CD4-positive, alpha-beta T cell treated with Interleukin-21 for 1 hour (primary cell): ENCODE data around the gene LRRN3.

Experiments
- DNase-seq: peaks from one replicate; pipeline ENCODE4 v3.0.0-alpha.2; 2020

LRRN3 gene

DNA sequence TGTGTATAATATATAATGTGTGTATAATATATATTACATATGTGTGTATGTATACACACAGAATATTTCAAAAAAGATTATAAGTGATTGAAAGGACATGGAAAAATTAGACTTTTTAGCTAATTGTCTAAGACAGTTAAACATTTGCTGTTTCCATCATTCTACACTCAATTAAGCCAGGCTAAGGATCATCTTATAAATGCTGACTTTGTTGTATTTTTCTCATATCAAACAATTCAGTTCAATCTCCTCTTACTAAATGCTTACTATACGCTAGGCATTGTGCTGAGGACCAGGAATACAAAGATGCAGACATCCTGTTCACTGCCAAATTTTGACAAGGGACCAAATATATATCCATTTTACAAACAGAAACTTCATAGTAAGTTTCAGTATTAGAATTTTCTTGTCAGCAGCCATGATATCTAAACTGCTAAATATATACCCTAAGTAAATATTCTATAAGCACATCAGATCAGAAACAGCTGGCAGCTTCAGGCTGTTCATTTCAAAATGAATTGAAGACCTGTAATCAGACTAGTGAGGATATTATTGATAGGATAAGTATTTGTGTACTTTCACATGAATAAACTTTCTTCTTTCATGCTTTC is 10.3 kb upstream of the LRRN3 start:
- no peak for DNase-seq

DNA sequence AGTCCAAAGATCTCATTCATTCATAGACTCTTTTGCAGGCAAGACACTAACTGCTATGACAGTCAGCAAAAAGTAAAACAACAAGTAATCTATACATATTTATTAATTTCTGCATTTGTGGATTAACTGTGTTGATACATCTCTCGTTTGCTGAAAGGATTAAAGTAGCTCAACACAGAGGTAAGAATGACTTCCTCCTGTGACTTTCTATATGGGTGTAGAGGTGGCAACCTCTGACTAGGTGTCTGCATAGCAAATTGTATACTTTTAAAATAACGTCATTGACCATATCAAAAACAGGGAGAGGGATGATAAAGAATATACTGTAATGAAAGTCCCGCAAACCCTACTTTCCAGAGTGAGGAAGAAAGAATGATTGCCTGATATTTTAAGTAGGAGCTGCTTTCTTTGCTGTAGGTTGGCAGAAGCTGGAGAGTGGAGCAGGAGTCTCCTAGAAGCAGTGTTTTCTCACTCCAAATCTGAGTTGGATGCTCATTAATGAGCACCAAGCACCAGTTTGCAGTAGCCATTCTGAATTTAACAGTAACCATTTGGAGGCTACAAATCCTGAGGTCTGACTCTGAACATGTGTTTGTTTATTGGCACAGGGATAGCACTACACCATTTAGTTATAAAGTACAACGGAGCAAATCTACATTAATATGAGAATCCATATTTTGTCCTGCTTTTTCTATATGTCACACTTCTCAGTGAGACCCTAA is 9.2 kb upstream of the LRRN3 start:
- DNase-seq = no peak

DNA sequence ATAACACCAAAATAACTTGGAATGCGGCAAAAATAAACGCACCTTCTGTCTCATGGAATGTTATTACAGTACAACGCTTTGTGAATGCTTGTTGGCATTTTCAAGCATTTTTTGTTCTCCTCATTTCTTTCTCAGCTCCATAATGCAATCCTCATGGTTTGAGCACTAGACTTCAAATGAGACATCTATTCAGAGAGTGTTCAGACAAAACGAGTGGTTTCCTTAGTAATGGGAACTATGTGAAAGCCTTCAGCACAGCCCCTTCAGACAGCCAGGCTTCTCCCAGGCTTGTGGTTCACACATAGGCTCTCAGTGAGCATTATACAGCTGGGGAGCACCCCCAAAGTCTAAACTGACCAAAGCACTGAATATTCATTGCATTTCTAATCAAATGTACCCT is 8.6 kb upstream of the LRRN3 start:
- DNase-seq = no peak

DNA sequence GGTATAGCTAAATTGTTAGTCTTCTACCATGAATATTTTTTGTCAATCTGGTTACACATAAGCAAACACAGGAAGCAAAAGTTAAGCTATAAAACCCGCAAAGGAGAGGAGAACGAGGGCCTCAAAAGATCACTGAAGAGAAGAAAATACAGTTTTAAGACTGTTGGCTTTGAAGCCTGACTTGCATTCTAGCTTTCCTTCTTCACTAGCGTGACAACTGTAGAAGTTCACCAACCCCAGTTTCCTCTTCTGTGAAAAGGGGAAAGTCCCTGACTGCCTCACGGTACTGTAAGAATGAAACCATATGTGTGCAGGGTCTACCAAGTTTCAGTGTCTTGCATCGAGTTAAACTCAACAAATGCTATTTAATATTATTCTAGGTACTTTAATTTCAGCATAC is 7.5 kb upstream of the LRRN3 start:
- DNase-seq = peak; percentile 73

DNA sequence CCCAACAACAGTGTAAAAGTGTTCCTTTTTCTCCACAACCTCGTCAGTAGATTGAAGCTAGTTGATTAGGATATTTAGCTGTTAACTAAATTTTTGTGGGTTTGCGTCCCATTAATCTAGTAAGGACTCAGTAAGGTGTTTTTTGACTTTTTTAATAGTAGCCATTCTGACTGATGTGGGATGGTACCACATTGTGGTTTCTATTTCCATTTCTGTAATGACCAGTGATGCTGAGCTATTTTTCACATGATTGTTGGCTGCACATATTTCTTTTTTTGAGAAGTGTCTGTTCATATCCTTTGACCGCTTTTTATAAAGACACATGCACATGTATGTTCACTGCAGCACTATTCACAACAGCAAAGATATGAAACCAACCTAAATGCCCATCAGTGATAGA is 5.6 kb upstream of the LRRN3 start:
- no peak for DNase-seq

DNA sequence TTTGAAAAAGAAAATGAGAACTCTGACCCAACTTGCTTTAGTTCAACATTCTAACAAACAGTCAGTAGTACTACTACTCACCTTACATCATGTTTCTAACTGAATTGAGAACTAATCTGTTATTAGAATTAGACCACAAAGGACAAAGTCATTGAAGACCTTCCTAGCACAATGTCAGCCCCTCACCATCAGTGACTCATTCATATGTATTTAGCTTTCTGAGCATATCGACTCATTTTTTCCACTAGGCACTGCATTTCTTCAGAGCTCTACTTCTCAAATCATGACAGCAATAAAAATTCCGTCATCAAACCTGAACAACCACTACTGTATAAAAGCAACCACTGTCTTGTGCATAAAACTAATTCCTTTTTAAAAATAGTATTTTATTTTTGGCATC is 4.4 kb upstream of the LRRN3 start:
- no peak for DNase-seq

DNA sequence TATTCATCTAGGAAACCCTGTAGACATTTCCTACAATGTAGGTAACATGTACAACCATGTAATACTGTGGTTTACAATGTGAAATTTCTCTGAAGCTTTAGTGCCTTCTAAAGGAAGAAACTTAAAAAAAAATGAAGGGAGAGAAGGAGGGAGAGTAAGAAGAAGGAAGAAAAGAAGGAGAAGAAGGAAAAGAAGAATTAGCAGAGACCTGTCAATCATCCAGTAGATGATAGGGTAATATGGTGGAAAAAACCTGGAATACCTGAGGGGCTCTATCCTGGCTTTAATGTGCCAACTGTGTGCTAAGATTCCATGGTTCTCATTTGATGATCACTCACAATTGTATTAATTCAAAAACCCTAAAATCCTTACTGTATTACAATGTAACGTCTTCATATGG is 2.6 kb upstream of the LRRN3 start:
- DNase-seq = no peak

DNA sequence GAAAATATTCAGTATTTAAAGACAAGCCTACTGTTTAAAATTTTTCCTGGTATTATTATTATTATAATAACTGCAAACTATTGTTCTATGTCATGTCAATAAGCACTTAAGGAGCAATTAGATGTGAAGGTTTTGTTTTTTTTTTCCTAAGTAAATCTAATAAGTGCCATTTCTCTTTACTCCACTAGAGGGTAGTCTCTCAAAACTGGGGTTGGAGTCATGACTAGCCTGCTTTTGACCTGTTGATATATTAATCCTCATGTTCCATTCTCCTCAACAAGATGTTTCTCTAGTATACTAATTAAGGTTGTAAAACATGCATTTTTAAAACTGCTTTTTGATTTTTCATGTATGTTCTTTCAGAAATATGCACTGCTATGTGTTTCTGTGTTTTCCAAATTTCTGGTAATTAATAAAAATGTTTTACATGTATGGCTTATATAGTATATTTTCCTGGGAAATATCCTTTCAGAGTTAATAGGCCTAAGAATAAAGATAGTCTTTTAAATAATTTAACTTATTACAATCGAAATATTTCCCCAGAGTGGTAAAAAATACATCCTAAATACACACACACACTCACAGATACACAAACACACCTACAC is 1.0 kb upstream of the LRRN3 start:
- DNase-seq = peak; percentile 29

DNA sequence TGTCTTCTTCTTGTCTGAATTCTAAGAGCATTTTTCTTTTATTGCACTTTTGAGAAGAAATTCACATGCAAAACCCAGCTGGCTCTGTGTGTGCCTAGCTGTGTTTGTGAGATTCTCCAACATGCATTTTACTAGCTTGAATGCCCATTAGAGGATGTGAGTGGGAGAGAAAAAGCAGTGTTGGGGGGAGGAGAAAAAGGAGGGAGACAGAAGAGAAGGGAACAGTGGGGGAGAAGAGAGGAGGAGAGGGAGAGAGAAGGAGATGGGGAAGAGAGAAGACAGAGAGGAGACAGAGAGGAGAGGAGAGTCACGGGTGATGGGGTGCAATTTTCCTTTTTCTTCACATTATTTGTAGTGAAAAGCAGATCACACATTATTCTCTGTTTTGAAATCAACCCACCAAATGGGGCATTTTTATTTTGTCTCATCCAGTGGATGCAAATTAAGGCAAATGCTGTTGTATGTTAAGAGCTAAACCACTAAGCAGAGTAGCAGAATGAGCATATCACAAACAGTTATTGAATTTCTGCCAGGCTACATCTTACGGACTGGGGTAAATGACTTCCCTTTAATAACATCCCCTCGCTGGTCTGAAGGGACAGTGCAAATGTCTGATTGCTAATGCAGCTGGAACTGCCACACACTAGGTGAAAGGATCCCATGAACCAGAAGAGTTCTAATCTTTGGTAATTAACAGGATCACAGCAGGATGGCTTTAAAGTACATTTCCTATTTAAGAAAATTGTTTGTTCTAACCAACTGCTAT is 849 bp downstream of the LRRN3 start:
- no peak for DNase-seq

DNA sequence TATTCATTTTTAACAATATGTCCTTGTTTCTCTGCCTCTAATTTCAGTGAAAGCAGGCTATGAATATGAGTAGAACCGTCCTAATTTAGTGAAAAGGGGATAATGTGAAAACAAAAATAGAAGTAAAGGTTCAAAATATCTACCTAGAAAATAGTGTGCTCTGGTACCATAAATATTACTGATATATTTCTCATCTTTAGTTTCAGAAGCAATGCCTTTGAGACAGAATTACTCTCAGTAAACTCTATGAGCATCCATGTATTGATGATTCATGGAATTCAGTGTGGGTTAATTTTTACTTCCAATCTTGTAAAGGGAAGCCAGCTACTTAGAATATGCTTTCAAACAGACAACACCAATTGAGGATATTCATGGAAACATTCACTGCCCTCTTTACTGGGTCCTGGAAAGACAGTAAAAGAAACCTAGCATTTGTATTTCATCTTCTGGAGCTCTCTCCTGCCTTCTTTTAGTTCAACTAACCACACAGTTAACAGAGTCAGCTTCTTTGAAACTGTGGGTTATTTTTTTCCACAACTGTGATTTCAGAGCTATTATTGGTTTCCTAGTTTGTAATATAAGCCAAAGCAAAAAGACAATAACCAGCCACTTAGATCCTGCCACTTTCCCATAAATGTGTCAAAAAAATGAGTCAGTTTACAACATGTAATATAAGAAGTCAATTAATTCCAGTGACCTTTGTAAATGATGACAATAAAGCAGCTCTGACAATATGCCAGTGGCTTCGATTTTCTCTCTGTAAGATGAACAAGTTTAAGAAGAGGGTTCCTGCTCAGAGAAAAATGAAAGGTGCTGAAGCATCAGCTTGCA is 1.7 kb downstream of the LRRN3 start:
- no peak for DNase-seq

DNA sequence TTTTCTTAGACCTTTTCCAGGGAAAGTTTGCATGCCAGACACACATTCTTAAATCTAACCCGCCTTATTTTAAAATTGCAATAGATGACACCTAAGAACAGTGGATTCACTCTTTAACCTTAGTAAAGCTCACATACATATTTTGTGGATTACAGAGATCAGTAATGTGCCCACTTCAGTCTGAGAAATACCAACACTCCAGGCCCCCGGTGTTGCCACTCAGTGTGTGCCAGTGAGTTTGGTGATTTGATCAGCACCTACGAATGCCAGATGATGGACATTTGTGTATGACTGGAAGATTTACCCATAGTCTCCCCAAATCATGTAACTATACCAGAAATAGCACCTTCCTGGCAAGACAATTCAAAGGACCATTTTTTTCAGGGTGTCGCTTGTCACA is 2.6 kb downstream of the LRRN3 start:
- DNase-seq = no peak

DNA sequence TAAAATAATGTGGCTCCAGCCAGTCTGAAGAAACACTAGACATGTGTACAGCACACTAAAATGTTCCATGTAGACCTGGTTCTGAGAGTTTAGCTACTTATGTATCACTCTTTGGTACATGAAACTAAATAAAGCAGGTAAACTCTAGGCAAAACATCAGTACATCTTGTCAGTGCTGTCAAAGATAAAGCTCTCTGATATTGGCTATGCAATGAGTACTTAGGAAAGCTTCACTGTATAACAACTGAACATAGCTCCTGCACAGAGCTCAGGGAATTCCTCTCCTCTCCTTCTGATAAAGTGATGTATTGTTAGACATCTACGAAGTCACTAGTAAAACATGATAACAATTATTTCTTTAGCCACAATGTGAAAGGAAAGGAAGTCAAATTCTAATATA is 3.5 kb downstream of the LRRN3 start:
- DNase-seq = no peak

DNA sequence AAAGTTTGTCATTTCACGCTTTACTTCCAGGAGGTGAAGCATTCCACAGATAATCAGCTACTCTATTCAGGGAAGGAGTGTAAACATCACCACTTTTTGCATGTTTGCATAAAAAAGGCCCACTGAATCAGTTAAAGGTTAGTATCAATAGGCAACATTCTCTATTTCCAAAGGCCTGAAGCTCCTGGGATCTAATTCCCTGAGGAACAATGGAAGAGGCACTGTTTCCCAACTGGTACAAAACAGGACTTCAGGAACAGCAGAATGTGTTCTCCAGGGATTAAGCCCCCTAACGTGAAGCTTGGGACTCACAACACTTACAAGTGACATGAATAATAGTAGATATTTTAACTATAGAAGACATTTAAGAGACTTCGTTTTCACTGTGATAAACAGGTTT is 6.1 kb downstream of the LRRN3 start:
- DNase-seq = no peak

DNA sequence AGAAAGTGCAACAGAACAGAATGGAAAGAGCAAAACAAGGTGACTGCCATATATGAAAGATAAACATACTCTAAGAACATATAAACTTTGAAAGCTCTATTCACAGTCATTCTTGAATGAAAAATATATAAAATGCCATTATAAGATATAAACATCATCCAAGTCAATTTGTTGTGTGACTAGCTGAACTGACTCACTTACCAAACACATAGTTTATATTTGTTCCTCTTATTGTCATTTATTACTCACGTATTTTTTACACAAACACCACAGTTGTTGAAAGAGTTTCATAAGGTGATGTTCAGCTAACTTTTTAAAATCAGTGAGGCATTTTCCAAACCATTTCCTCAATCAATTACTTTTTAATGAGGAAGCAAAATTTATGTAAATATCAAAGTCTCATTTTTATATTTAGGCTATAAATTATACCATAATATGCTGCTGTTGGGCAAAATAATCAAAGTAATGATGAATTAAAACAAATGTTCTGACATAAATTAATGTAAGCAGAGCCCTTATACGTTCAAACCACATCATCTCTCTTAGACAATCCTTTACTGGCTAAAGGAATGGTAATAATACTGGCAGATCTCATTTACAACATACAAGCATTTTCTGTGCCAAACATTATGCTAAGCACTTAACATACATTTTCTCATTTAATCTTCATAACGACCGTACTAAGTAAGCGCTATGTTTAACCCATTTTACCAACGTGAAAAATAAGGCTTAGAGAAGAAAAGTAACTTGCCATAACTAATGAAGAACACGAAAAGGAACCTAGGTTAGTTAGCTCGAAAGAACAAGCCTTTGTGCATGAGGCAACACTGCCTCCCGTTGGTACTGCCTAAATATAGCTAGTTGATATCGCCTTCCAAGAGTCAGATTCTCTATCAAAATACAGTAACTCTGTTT is 7.3 kb downstream of the LRRN3 start:
- DNase-seq = peak; percentile 50

DNA sequence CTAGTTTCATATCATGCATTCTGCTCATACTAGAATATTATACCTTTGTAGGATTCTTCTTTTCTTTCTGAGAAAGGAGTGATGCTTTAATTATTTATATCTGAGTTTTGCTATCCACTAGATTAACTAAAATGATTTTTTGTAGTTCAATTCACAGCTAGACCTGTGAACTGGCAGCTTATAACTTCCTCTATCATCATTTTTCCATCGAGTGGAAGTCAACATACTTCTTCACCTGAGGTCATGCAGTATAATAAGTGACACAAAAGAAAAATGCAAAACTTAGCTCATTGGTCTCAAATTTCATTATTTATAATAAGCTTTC is 8.0 kb downstream of the LRRN3 start:
- DNase-seq = no peak

DNA sequence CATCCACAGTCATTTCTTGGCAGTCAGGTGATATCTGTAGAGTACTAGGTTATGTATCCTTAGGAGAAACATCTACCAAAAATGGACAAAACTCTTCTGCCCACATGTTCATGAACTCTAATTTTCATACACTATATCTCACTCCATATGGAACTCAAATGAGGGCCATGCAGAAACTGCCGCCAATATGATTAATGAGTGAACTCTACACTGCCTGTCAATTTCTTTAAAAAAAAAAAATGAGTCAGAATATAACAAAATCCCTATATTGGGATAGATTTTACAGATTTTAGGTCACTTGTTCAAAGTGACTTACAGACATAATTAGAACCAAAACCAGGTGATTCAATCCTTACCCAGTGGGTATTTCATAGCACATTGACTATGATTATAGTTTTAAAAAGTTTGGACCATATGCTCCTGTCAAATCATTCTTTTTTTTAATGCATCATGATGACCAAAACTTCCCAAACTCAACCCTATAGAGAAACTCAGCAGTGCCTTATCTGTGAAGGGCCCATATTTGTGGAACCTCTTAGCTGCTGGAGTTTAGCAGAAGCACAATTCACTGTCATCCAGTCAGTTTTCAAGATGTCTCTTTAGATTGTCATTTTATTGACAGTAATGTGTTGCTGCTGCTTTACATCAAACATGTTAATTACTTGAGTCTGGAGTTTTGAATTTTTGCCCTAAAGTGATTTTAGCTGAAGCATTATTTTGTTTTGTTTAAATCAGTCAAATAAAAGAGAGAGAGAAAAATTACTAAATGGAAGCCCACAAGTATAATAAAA is 11.1 kb downstream of the LRRN3 start:
- no peak for DNase-seq

DNA sequence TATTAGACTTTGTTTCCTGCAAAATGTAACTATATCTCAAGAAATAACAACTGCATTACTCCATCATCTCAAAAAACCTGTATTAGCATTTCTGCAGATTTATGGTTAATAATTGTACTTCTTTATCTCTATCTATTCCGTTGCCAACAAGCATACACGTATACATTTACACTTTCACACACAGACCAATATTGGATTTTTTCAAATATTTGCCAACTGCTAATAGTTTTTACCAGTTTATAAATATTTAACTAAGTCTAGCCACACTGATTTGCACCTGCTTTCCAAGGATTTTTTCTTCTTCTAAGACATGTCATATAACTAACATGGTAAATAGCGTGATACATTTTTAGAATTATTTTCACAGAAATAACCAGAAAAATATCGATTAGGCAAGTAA is 12.2 kb downstream of the LRRN3 start:
- DNase-seq = no peak

DNA sequence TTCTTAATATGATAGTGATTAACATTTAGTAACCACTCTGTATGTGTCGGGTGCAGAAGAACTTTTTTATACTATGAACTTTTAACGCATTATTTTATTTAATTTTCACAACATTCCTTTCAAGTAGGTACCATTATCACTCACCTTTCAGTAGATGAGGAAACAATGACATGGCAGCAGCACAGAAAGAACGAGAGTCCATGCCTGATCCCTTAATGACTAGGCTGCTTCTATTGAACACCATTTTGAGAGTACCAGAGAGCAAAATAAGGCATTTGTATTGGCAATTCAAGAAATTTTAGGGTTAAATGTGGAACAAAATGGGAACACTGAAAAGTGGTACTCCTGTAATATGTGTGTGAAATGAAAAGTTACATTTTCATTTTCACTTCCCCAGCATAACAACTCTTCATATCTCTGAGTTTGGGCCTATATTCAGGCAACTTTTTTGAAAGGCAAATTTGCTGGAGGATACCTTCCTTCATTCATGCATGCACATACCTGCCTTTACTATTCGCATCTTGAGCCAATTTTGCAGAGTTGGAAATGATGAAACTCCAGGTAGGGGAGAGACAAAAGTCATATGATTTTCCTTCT is 12.8 kb downstream of the LRRN3 start:
- no peak for DNase-seq

DNA sequence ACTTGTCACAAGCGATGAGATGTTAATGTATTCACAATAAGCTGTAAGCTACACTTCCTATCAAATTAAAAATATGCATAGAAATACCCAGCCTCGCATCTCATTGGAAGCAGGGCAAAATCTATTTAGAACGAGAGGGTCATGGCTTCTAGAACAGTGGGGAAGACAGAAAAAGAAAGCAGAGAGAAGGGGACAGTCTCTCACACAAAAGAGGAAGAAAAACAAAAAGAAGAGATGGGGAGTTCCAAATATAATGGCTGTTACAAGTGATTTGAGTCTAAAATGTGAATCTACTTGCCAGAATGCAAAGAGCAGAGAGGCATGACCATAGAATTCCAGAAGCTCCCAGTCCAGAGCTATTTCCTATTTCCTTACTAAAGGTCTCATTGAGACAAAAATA is 13.8 kb downstream of the LRRN3 start:
- DNase-seq = no peak

DNA sequence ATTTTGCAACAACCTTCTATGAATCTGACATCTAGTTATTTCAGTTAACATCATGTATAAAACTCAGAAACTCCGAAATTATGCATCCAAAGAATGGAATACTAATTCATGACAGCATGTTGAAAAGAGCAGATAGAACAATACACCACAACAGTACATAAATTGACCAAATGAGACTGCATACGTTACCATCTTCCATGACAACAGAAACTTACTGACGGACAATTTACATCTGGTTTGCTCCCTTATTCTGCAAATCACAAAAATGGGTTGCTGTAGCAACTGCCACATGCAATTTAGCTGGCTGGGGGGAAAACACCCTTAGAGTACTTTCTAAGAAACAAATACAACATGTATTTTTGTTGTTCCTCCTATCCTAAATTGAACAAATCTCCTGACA is 14.3 kb downstream of the LRRN3 start:
- DNase-seq = no peak

DNA sequence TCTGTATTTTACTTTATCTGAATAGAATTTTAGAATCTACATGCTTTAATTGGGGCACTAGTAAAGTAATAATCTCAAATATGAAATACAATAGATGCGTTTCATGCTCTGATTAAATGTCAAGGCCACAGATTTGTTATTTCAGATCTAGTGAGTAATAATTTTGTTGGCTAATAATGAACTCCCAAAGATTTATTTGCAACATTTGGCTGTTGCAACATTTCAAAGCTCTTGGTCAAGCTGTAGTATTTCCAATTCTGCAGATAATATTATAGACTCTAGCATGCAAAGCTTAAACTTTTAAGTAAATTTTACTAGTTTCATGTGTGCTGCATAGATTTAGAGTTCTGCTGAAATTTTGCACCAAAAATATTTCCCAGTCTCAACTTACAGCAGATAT is 16.7 kb downstream of the LRRN3 start:
- DNase-seq = no peak
